ENCODE measurements around the gene KRTAP8-1. TPM values are rescaled to one million over a fixed set of nuclear protein-coding genes. Genes with fewer than 3 reads are reported as not detected.

KRTAP8-1 gene
- total RNA-seq: not detected

DNA sequence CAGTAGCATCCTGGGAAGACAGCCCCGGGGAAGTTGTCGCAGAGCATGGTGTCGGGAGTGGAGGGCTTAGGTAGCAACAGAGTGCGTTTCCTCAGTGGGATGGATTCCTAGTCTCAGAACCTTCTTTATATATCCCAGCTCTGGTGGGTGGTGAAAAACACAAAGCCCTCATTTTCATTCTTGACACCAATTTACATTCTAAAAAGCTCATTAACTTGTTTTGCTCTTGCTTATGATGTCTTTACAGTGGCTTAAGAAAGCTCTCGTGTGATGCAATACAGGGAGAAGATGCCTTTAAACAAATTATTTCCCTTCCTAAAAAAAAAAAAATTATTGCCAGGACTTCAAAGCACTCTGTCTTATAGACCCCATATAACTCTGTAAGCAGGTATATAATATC lies at the start of gene KRTAP8-1:
Gene KRTAP8-1, minus strand, starts transcription at position 101 of the 400 bp plus-strand sequence. Its CDS starts 54 bp downstream, at position 47.
- intact Hi-C loops (cut with DNase I; ENCODE audit: low total_unique reads): no loop called here
- DNase-seq: no peak
- no peaks in the 10 kb centered on the region for H3K27me3 ChIP-seq

GRCh38 chr21:30847627-30848500 lies 34.8 kb upstream of the KRTAP8-1 start:
- no peak overlapping the region for H3K4me3 ChIP-seq
- no peaks in the 10 kb centered on the region for H3K9me3 ChIP-seq
- H3K4me1 ChIP-seq: no peaks in the 10 kb centered on the region
- DNase-seq: no peak
- intact Hi-C loops (cut with DNase I; ENCODE audit: low total_unique reads): no loop called here
- no peaks in the 10 kb centered on the region for H3K36me3 ChIP-seq
- no peaks in the 10 kb centered on the region for H3K27me3 ChIP-seq
- no peak for TF ChIP-seq POLR2A (IDR thresholded peaks at IDR 0.05)
- TF ChIP-seq, protein P1, sequence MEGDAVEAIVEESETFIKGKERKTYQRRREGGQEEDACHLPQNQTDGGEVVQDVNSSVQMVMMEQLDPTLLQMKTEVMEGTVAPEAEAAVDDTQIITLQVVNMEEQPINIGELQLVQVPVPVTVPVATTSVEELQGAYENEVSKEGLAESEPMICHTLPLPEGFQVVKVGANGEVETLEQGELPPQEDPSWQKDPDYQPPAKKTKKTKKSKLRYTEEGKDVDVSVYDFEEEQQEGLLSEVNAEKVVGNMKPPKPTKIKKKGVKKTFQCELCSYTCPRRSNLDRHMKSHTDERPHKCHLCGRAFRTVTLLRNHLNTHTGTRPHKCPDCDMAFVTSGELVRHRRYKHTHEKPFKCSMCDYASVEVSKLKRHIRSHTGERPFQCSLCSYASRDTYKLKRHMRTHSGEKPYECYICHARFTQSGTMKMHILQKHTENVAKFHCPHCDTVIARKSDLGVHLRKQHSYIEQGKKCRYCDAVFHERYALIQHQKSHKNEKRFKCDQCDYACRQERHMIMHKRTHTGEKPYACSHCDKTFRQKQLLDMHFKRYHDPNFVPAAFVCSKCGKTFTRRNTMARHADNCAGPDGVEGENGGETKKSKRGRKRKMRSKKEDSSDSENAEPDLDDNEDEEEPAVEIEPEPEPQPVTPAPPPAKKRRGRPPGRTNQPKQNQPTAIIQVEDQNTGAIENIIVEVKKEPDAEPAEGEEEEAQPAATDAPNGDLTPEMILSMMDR (IDR thresholded peaks at IDR 0.05): no peak
- H3K27ac ChIP-seq: no peak overlapping the region

More for the DNA sequence above, at the start of gene KRTAP8-1:
- H3K36me3 ChIP-seq: no peaks in the 10 kb centered on the region
- H3K27ac ChIP-seq: no peak within 1 kb of the TSS
- H3K4me3 ChIP-seq: no peak within 1 kb of the TSS
- TF ChIP-seq POLR2A (IDR thresholded peaks at IDR 0.05): no peak
- TF ChIP-seq, protein P1 (IDR thresholded peaks at IDR 0.05): no peak
- H3K9me3 ChIP-seq: no peaks in the 10 kb centered on the region
- no peaks in the 10 kb centered on the region for H3K4me1 ChIP-seq

DNA sequence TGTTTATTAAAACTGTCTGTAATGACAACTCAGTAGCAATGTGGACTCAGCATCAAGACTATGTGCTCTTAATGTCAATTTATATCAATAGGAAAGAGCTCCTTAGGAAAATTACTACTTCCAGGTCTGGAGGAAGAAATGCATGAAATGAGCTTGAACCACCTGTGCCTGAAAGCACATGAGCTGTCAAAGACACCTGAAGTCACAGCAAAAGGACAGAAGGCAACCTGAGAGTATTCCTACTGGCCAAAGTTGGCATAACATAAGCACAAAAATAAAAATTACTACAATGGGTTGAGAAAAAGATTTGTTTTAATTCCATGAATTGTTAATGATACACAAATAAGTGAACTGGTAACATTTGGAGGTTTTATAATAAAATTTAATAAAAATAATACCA lies 29.9 kb upstream of the KRTAP8-1 start:
- H3K27me3 ChIP-seq: no peaks in the 10 kb centered on the region
- H3K4me3 ChIP-seq: no peak overlapping the region
- H3K9me3 ChIP-seq: no peaks in the 10 kb centered on the region
- intact Hi-C loops (cut with DNase I; ENCODE audit: low total_unique reads): no loop called here
- H3K27ac ChIP-seq: no peak overlapping the region
- no peak for TF ChIP-seq POLR2A (IDR thresholded peaks at IDR 0.05)
- TF ChIP-seq, protein P1 (IDR thresholded peaks at IDR 0.05): no peak
- DNase-seq: no peak
- no peaks in the 10 kb centered on the region for H3K4me1 ChIP-seq
- no peaks in the 10 kb centered on the region for H3K36me3 ChIP-seq

GRCh38 chr21:30839304-30839703 lies 26.2 kb upstream of the KRTAP8-1 start:
- intact Hi-C loops (cut with DNase I; ENCODE audit: low total_unique reads): no loop called here

DNA sequence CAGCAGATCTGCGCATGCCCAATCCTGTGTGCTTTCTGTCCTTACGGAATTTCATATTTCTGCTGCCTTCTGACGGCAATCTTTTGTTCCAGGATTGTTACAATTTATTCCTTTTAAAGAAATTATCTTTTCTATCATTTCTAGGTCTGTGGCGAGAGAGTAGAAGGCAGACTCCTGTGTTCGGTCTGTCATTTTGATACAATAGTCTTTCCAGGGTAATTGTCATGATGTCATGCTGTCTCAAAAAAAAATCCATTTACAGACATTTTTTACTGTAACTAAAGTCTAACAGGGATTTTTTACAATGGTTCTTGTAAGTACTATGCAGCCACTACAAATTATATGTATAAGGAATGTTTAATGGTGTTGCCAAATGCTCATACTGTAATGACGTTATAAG lies 25.5 kb upstream of the KRTAP8-1 start:
- no peak overlapping the region for H3K4me3 ChIP-seq
- H3K4me1 ChIP-seq: no peaks in the 10 kb centered on the region
- no peak for DNase-seq
- TF ChIP-seq POLR2A (IDR thresholded peaks at IDR 0.05): no peak
- TF ChIP-seq, protein P1 (IDR thresholded peaks at IDR 0.05): no peak
- H3K36me3 ChIP-seq: no peaks in the 10 kb centered on the region
- H3K27ac ChIP-seq: no peak overlapping the region
- intact Hi-C loops (cut with DNase I; ENCODE audit: low total_unique reads): no loop called here
- H3K9me3 ChIP-seq: no peaks in the 10 kb centered on the region
- no peaks in the 10 kb centered on the region for H3K27me3 ChIP-seq

More at GRCh38 chr21:30839304-30839703, 26.2 kb upstream of the KRTAP8-1 start:
- Histone ChIP-seq H3K9me3 (no peaks in the 10 kb centered on the region), H3K27ac (no peak overlapping the region), H3K4me1 (no peaks in the 10 kb centered on the region), H3K4me3 (no peak overlapping the region), H3K27me3 (no peaks in the 10 kb centered on the region), H3K36me3 (no peaks in the 10 kb centered on the region)
- DNase-seq: no peak
- TF ChIP-seq, protein P1 (IDR thresholded peaks at IDR 0.05): no peak
- TF ChIP-seq POLR2A (IDR thresholded peaks at IDR 0.05): no peak

All from uterus (tissue), 4 donors.